ENCODE data around the gene SSC5D.

- no peak for TF ChIP-seq SUZ12 (IDR thresholded peaks at IDR 0.05; ENCODE audit: extremely low read depth, insufficient read depth, insufficient read length)
- no peak for TF ChIP-seq YY1 (IDR thresholded peaks at IDR 0.05; ENCODE audit: insufficient read depth, insufficient read length)
- no peak for TF ChIP-seq ZNF274 (IDR thresholded peaks at IDR 0.05; ENCODE audit: low read depth, low read length)
Observed at GRCh38 chr19:55482156-55482961, 5.9 kb upstream of the SSC5D start.

Data from NT2/D1 (cell line).